A673 (cell line): ENCODE results near the gene TBL3. TPM values are rescaled to one million over a fixed set of nuclear protein-coding genes. Genes with fewer than 3 reads are reported as not detected.

Experiments used
- Bru-seq: library from RNA; stranded (reverse); fragments of 400-500 nt; gene quantifications from one replicate; lab custom pipeline; 2021; lab: Mats Ljungman, UMichigan
- BruChase-seq, 2 experiments: library from RNA; stranded (reverse); fragments of 400-500 nt; gene quantifications; one replicate each; lab custom pipeline; 2021; lab: Mats Ljungman, UMichigan
- BruUV-seq: library from RNA; stranded (reverse); fragments of 400-500 nt; replicated peaks from 2 replicates; lab custom pipeline; 2021; lab: Mats Ljungman, UMichigan
- CTCF ChIA-PET: fragments of 300-600 bp; sonication (Branson Sonifier 250); formaldehyde crosslinking; loops from one replicate; lab custom pipeline; 2022; ENCODE audit warnings: antibody characterized with exemption; lab: Charles Lee
- POLR2A ChIA-PET: fragments of 300-600 bp; sonication (Branson Sonifier 250); formaldehyde crosslinking; loops from one replicate; lab custom pipeline; 2022; ENCODE audit warnings: antibody characterized with exemption; ENCODE audit not compliant: low non-redundant PET; lab: Charles Lee
- DNase-seq: peaks from one replicate; pipeline ENCODE4 v3.0.0-alpha.2; 2015; ENCODE audit warnings: low spot score
- H3K27ac ChIP-seq: fragments of 200-600 bp; sonication (generic); 2 replicates; pipeline ENCODE4 v1.5.1; 2016; ENCODE audit warnings: mixed run types, low read depth, mild to moderate bottlenecking, mixed read lengths, antibody characterized with exemption, low read length; ENCODE audit not compliant: poor library complexity, severe bottlenecking
- H3K27me3 ChIP-seq: fragments of 200-600 bp; sonication (generic); replicated peaks from 2 replicates; pipeline ENCODE4 v1.6.1; 2017; ENCODE audit warnings: mixed run types, low read depth, mild to moderate bottlenecking, mixed read lengths, antibody characterized with exemption, low read length; ENCODE audit not compliant: insufficient read depth, poor library complexity
- H3K36me3 ChIP-seq: fragments of 200-600 bp; sonication (generic); 2 replicates; pipeline ENCODE4 v1.6.1; 2016; ENCODE audit warnings: mixed run types, mild to moderate bottlenecking, mixed read lengths, antibody characterized with exemption, low read length; ENCODE audit not compliant: insufficient read depth, poor library complexity, severe bottlenecking
- H3K4me1 ChIP-seq: fragments of 200-600 bp; sonication (generic); 2 replicates; pipeline ENCODE4 v1.6.1; 2017; ENCODE audit warnings: mixed run types, mild to moderate bottlenecking, mixed read lengths, antibody characterized with exemption, low read length; ENCODE audit not compliant: insufficient read depth, poor library complexity, severe bottlenecking
- H3K4me3 ChIP-seq: fragments of 200-600 bp; sonication (generic); 2 replicates; pipeline ENCODE4 v1.5.1; 2016; ENCODE audit warnings: low read depth, mixed run types, mild to moderate bottlenecking, mixed read lengths, low read length; ENCODE audit not compliant: poor library complexity, severe bottlenecking
- H3K9me3 ChIP-seq: fragments of 200-600 bp; sonication (generic); 2 replicates; pipeline ENCODE4 v1.6.1; 2016; ENCODE audit warnings: mixed run types, low read depth, mild to moderate bottlenecking, mixed read lengths, antibody characterized with exemption, low read length; ENCODE audit not compliant: poor library complexity, severe bottlenecking
- EZH2 ChIP-seq: fragments of 200-600 bp; sonication (generic); IDR thresholded peaks from 2 replicates; pipeline ENCODE4 v1.6.1; 2017; ENCODE audit warnings: borderline replicate concordance, low read depth, mild to moderate bottlenecking, mixed read lengths, antibody characterized with exemption, low read length; ENCODE audit not compliant: poor library complexity, severe bottlenecking
- intact Hi-C: fragments of 100-400 bp; cut with micrococcal nuclease; formaldehyde crosslinking; loops from one replicate; pipeline ENCODE4 v1.10.0; 2022; ENCODE audit not compliant: unreplicated experiment
- long read RNA-seq: library from polyadenylated mRNA; stranded (forward); transcript quantifications from one replicate; pipeline ENCODE4 v2.0.0, GENCODE V29; 2022
- total RNA-seq: library from RNA; stranded (reverse); gene quantifications from 2 replicates; pipeline ENCODE4 v1.2.3, GENCODE V29; 2021
- TF ChIP-seq, protein P1 (sequence below): fragments of 300-800, 200-600 bp; sonication (generic); conservative IDR thresholded peaks from 2 replicates; pipeline ENCODE4 v1.5.1; 2017; ENCODE audit warnings: low read depth, mild to moderate bottlenecking, antibody characterized with exemption, low read length, moderate library complexity, mixed read lengths

Gene TBL3
- total RNA-seq = 58.4 and 64.1 TPM in 2 replicates
- percentile 45 among the genes with signal in this experiment for Bru-seq, nascent RNA
- BruChase-seq, experiment 1, labeled RNA remaining after a 2-hour chase = percentile 56 among the genes with signal in this experiment
- BruChase-seq, experiment 2, labeled RNA remaining after a 6-hour chase = percentile 80 among the genes with signal in this experiment
- long read RNA-seq, full-length matches to known transcripts = 231 of 283 reads
- long read RNA-seq, partial matches to known transcripts = 11 of 283 reads
- long read RNA-seq, other reads (novel, unspliced or antisense) = 41 of 283 reads

DNA sequence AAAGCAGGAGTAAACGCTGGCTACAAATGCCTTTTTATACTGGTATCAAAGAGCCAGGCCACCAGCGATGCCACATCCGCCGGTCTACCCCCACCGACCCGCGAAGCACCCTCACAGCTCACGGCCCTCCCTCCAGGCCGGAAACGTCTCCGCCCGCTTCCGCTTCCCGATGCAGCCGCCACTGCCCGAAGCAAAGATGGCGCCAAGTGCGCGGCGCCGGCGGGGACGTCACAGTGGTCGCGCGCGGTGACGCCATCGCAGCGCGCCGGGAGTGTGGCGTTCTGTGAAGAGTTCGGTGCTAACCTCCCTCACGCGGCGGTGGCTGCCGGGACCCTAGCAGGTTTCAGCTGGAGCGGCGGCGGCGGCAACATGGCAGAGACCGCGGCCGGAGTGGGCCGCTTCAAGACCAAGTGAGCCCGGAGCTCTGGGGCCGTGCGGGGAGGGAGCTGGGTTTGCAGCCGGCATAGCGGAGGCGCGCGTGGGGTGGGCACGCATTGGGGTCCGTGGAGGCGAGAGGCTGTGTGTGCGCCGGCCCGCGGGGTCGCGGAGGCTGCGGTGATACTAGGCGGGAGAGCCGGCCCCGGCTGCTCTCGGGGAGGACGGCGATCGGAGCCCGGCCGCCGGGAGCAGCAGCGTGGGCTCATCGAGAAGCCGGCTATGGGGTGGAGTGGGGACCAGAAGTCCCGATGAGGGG is at the start of gene TBL3:
TSS of gene TBL3 (plus strand) at position 258 of the 694 bp plus-strand sequence. CDS start at position 370, 112 bp downstream.
- DNase-seq = peak; percentile 97
- no peak for TF ChIP-seq EZH2
- TF ChIP-seq, protein P1, sequence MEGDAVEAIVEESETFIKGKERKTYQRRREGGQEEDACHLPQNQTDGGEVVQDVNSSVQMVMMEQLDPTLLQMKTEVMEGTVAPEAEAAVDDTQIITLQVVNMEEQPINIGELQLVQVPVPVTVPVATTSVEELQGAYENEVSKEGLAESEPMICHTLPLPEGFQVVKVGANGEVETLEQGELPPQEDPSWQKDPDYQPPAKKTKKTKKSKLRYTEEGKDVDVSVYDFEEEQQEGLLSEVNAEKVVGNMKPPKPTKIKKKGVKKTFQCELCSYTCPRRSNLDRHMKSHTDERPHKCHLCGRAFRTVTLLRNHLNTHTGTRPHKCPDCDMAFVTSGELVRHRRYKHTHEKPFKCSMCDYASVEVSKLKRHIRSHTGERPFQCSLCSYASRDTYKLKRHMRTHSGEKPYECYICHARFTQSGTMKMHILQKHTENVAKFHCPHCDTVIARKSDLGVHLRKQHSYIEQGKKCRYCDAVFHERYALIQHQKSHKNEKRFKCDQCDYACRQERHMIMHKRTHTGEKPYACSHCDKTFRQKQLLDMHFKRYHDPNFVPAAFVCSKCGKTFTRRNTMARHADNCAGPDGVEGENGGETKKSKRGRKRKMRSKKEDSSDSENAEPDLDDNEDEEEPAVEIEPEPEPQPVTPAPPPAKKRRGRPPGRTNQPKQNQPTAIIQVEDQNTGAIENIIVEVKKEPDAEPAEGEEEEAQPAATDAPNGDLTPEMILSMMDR = no peak
- Histone ChIP-seq H3K4me1 (peaks cover 5% of the 10 kb centered on the region), H3K27ac (peak within 1 kb of the TSS; percentile 94), H3K4me3 (peak within 1 kb of the TSS; percentile 100), H3K9me3 (no peaks in the 10 kb centered on the region), H3K27me3 (no peaks in the 10 kb centered on the region), H3K36me3 (peaks cover 13% of the 10 kb centered on the region)
- no TSS peak for BruUV-seq
- intact Hi-C loops = no loop called here
- POLR2A ChIA-PET = no interaction called here
- CTCF ChIA-PET = no interaction called here

DNA sequence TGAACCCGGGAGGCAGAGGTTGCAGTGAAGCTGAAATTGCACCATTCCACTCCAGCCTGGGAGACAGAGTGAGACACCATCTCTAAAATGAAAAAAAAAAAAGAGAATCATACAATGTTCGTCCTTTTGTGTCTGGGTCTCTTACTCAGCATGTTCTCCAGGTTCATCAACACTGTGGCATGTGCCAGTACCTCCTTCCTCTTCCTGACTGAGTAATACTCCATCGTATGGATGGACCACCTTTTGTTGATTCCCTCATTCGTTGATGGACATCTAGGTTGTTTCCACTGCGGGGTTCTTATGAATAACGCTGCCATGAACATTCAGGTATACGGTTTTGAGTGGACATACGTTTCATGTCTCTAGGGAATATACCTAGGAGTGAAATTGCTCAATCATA is 49.5 kb upstream of the TBL3 start:
- H3K4me3 ChIP-seq = no peak overlapping the region
- no TSS peak for BruUV-seq
- H3K36me3 ChIP-seq = no peaks in the 10 kb centered on the region
- CTCF ChIA-PET = no interaction called here
- H3K27me3 ChIP-seq = peaks cover 38% of the 10 kb centered on the region
- no peak overlapping the region for H3K27ac ChIP-seq
- TF ChIP-seq, protein P1 = no peak
- no peak for TF ChIP-seq EZH2
- H3K4me1 ChIP-seq = peaks cover 12% of the 10 kb centered on the region
- no peaks in the 10 kb centered on the region for H3K9me3 ChIP-seq
- DNase-seq = no peak
- POLR2A ChIA-PET = no interaction called here
- intact Hi-C loops = no loop called here

- peaks cover 12% of the 10 kb centered on the region for H3K4me1 ChIP-seq
- ChIA-PET POLR2A (no interaction called here), CTCF (no interaction called here)
- H3K27me3 ChIP-seq = peaks cover 31% of the 10 kb centered on the region
- H3K9me3 ChIP-seq = no peaks in the 10 kb centered on the region
- TF ChIP-seq, protein P1 = peak; percentile 56
- no peak for TF ChIP-seq EZH2
- H3K4me3 ChIP-seq = no peak overlapping the region
- no TSS peak for BruUV-seq
- H3K36me3 ChIP-seq = no peaks in the 10 kb centered on the region
- DNase-seq = peak; percentile 85
- intact Hi-C loops = no loop called here
- no peak overlapping the region for H3K27ac ChIP-seq
Observed at GRCh38 chr16:1923299-1924034, 48.4 kb upstream of the TBL3 start.
